ENCODE measurements around the gene TK1. TPM values are rescaled to one million over a fixed set of nuclear protein-coding genes. Genes with fewer than 3 reads are reported as not detected.

Gene TK1
- total and polyA plus RNA-seq, 11 donors, result 0.29 to 21.7 (median 1.2) TPM

- ATAC-seq (no peak), DNase-seq (no peak)
- peaks cover 9 to 84% (median 53%) of the 10 kb centered on the region in 12 donors for H3K4me1 ChIP-seq
- WGBS, 4 donors, result 61 to 68% (median 65%) methylated on average over 8 to 14 of the region's 14 CpGs
- no peaks in the 10 kb centered on the region for H3K27me3 ChIP-seq
- intact Hi-C loops (cut with DNase I), result loop anchor here in 4 of 10 donors (2.0 to 5.0 kb wide), 3 partner anchors 48 to 77 kb away; partner anchors contain the start of gene TMC6 (in 2 of the 4)
- TF ChIP-seq CTCF (IDR thresholded peaks at IDR 0.05) (no peak), POLR2A (IDR thresholded peaks at IDR 0.05) (no peak)
- no peaks in the 10 kb centered on the region for H3K9me3 ChIP-seq
- peaks cover 0 to 34% (median 5%) of the 10 kb centered on the region in 9 donors for H3K36me3 ChIP-seq
- H3K27ac ChIP-seq, result peak overlapping the region in 10 of 12 donors; percentile 77 to 94 (median 88)
- no peak overlapping the region for H3K4me3 ChIP-seq
Measured at GRCh38 chr17:78175643-78175981, 11.2 kb downstream of the TK1 start.

GRCh38 chr17:78174870-78175642, 11.8 kb downstream of the TK1 start:
- Histone ChIP-seq H3K27ac (peak overlapping the region; percentile 77 to 95 (median 88)), H3K9me3 (no peaks in the 10 kb centered on the region), H3K4me3 (peak overlapping the region in 4 of 12 donors; percentile 3 to 21 (median 14)), H3K36me3 (peaks cover 0 to 35% (median 5%) of the 10 kb centered on the region in 9 donors), H3K4me1 (peaks cover 9 to 84% (median 53%) of the 10 kb centered on the region in 12 donors), H3K27me3 (no peaks in the 10 kb centered on the region)
- DNase-seq (peak in 1 of 5 donors; percentile 27), ATAC-seq (peak in 3 of 4 donors; percentile 0 to 14 (median 0))
- 57 to 67% (median 62%) methylated on average over 18 to 28 of the region's 28 CpGs for WGBS, 4 donors
- peak in 1 of 2 donors; percentile 1 for TF ChIP-seq POLR2A (IDR thresholded peaks at IDR 0.05)
- TF ChIP-seq CTCF (IDR thresholded peaks at IDR 0.05), result no peak
- intact Hi-C loops (cut with DNase I), result loop anchor here in 9 of 10 donors (2.0 to 5.0 kb wide), 3 partner anchors 48 to 77 kb away; partner anchors contain the start of gene TMC6 (in 8 of the 9)

GRCh38 chr17:78174346-78174869, 12.4 kb downstream of the TK1 start:
- peaks cover 9 to 84% (median 58%) of the 10 kb centered on the region in 12 donors for H3K4me1 ChIP-seq
- no peaks in the 10 kb centered on the region for H3K9me3 ChIP-seq
- no peaks in the 10 kb centered on the region for H3K27me3 ChIP-seq
- TF ChIP-seq CTCF (IDR thresholded peaks at IDR 0.05) (peak; percentile 47 to 77 (median 62)), POLR2A (IDR thresholded peaks at IDR 0.05) (peak in 1 of 2 donors; percentile 33)
- peak overlapping the region; percentile 77 to 95 (median 88) for H3K27ac ChIP-seq
- 22 to 34% (median 26%) methylated on average over 11 to 15 of the region's 15 CpGs for WGBS, 4 donors
- peak; percentile 59 to 81 (median 78) for ATAC-seq
- H3K4me3 ChIP-seq, result peak overlapping the region in 4 of 12 donors; percentile 3 to 21 (median 14)
- DNase-seq, result peak; percentile 85 to 93 (median 90)
- H3K36me3 ChIP-seq, result peaks cover 0 to 35% (median 5%) of the 10 kb centered on the region in 9 donors
- intact Hi-C loops (cut with DNase I), result loop anchor here in 8 of 10 donors (2.0 to 5.0 kb wide), 2 partner anchors 47 to 62 kb away; partner anchors contain the start of gene TMC6 (in 6 of the 8)

All from heart left ventricle (tissue), 16 donors.